GM18511 (cell line): ENCODE data around the gene SMARCE1.
"Not testable (repeated sequence)": the region's sequence is repeated elsewhere in the genome, so short reads cannot be mapped to it uniquely, and the experiment has no call there.

Source experiments
- ATAC-seq: cut with Tn5 transposase; IDR thresholded peaks from one replicate; pipeline ENCODE4 v1.9.1; 2021; ENCODE audit warnings: mild to moderate bottlenecking, moderate library complexity; ENCODE audit not compliant: unreplicated experiment

The SMARCE1 gene

GRCh38 chr17:40590742-40591141 is 56.9 kb downstream of the SMARCE1 start:
- ATAC-seq = no peak

GRCh38 chr17:40588552-40588951 is 59.1 kb downstream of the SMARCE1 start:
- no peak for ATAC-seq

- not testable (repeated sequence) for ATAC-seq
Observed at GRCh38 chr17:40586264-40586663, 61.4 kb downstream of the SMARCE1 start.

- ATAC-seq = not testable (repeated sequence)
Observed at GRCh38 chr17:40584950-40585349, 62.7 kb downstream of the SMARCE1 start.

GRCh38 chr17:40582328-40582901 is 65.2 kb downstream of the SMARCE1 start:
- peak; percentile 90 for ATAC-seq

GRCh38 chr17:40580140-40580539 is 67.5 kb downstream of the SMARCE1 start:
- no peak for ATAC-seq

- ATAC-seq = no peak
Observed at GRCh38 chr17:40579471-40579870, 68.1 kb downstream of the SMARCE1 start.

GRCh38 chr17:40577611-40578065 is 70.0 kb downstream of the SMARCE1 start:
- ATAC-seq = no peak

- no peak for ATAC-seq
Observed at GRCh38 chr17:40576113-40576740, 71.4 kb downstream of the SMARCE1 start.
